Measurements from ENCODE around the gene DSCAML1. TPM values are rescaled to one million over a fixed set of nuclear protein-coding genes. Genes with fewer than 3 reads are reported as not detected.

DSCAML1 gene
- total RNA-seq, 1 experiment from 2014 or later: 0.15 TPM

DNA sequence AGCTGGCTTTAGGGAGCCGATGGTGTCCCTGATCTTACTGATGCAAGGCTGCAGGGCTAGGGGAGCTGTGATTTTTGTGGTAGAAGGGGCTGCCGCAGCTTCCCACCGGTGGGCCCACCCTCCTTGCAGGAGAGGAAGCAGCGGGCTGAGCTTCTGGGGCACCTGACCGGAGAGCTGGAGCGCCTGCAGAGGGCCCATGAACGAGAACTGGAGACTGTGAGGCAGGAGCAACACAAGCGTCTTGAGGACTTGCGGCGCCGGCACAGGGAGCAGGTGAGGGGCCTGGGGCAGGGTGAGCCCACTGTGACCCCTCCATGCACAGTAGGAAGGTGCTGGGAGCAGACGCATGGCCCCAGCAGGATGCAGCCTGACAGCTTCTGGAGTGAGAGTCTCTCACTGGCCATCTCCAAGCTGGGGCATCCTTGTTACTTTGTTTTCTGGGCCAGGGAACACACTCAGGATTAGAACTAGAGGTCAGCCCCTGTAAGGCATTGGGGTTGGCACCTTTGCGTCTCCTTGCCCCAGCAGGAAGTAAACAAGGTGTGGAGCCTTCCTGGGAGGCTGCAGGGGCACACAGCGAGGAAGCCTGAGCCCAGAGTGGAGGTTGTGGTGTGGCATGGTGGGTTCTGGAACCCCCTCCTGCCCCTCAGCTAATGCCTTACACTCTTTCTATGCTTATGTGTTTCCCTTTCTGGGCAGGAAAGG, 402.6 kb downstream of the DSCAML1 start:
- H3K27me3 Mint-ChIP-seq (ENCODE audit: low read depth): no peaks in the 10 kb centered on the region
- Histone ChIP-seq H3K18ac (ENCODE audit: insufficient read length, low read depth, low read length) (no peak overlapping the region), H4K91ac (ENCODE audit: insufficient read length, low read depth, low read length) (no peak overlapping the region), H3K79me2 (ENCODE audit: insufficient read depth, low read length) (no peaks in the 10 kb centered on the region), H4K8ac (replicated peaks; ENCODE audit: insufficient read length, low read depth, low read length) (no peak overlapping the region), H3K56ac (ENCODE audit: insufficient read length, low read depth, low read length) (no peak overlapping the region), H2BK15ac (ENCODE audit: low read depth, low read length) (no peak overlapping the region), H3K4me1 (ENCODE audit: insufficient read depth, low read length) (no peaks in the 10 kb centered on the region), H2BK20ac (ENCODE audit: low read depth, low read length, poor library complexity, severe bottlenecking) (no peak overlapping the region), H3K9ac (ENCODE audit: extremely low read depth, insufficient read length, low read length) (no peak overlapping the region), H4K20me1 (ENCODE audit: control insufficient read depth, insufficient read depth, insufficient read length) (no peaks in the 10 kb centered on the region), H3K9me3 (ENCODE audit: control insufficient read depth, low read depth, low read length) (no peaks in the 10 kb centered on the region), H3K4ac (ENCODE audit: low read depth, low read length) (no peak overlapping the region), H3T11ph (ENCODE audit: low read length) (no peak overlapping the region), H2AFZ (ENCODE audit: low read length) (no peak overlapping the region), H2AK5ac (ENCODE audit: insufficient read length, low read length) (no peak overlapping the region), H3K23ac (ENCODE audit: insufficient read length, low read depth, low read length) (no peak overlapping the region), H3K4me2 (ENCODE audit: insufficient read depth, insufficient read length, low read length) (no peak overlapping the region), H2BK5ac (ENCODE audit: insufficient read length, low read length) (no peak overlapping the region), H4K5ac (ENCODE audit: insufficient read length, low read depth, low read length) (no peak overlapping the region), H3K23me2 (ENCODE audit: insufficient read length, low read depth, low read length, poor library complexity, severe bottlenecking) (no peaks in the 10 kb centered on the region), H3K27me3 (ENCODE audit: insufficient read depth, low read length) (no peaks in the 10 kb centered on the region), H3K14ac (ENCODE audit: insufficient read depth, low read length) (no peak overlapping the region; the same call in 1 of the 2 replicates), H3K27ac (ENCODE audit: insufficient read length, low read depth, low read length) (no peak overlapping the region), H3K79me1 (ENCODE audit: insufficient read depth, low read depth, low read length, poor library complexity, severe bottlenecking) (no peaks in the 10 kb centered on the region), H2BK120ac (ENCODE audit: low read depth, low read length, poor library complexity, severe bottlenecking) (no peak overlapping the region), H2BK12ac (ENCODE audit: insufficient read length, low read depth, low read length) (no peak overlapping the region)
- WGBS (ENCODE audit: extremely low coverage, insufficient read length, low lambda C conversion rate): no CpG with 5 or more reads among the region's 14 CpGs
- TF ChIP-seq, protein P1, sequence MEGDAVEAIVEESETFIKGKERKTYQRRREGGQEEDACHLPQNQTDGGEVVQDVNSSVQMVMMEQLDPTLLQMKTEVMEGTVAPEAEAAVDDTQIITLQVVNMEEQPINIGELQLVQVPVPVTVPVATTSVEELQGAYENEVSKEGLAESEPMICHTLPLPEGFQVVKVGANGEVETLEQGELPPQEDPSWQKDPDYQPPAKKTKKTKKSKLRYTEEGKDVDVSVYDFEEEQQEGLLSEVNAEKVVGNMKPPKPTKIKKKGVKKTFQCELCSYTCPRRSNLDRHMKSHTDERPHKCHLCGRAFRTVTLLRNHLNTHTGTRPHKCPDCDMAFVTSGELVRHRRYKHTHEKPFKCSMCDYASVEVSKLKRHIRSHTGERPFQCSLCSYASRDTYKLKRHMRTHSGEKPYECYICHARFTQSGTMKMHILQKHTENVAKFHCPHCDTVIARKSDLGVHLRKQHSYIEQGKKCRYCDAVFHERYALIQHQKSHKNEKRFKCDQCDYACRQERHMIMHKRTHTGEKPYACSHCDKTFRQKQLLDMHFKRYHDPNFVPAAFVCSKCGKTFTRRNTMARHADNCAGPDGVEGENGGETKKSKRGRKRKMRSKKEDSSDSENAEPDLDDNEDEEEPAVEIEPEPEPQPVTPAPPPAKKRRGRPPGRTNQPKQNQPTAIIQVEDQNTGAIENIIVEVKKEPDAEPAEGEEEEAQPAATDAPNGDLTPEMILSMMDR (conservative IDR thresholded peaks at IDR 0.05): no peak
- no peak for DNase-seq
- H3K9me3 Mint-ChIP-seq: peaks cover 19 to 20% of the 10 kb centered on the region in 2 experiments
- no peaks in the 10 kb centered on the region for H3K4me1 Mint-ChIP-seq
- H3K4me3 Mint-ChIP-seq: no peak overlapping the region
- no peak overlapping the region for H3K27ac Mint-ChIP-seq
- H3K36me3 Mint-ChIP-seq (ENCODE audit: insufficient read depth in 1 of 3, low read depth in 3 of 3): peaks cover 46 to 76% (median 72%) of the 10 kb centered on the region in 3 experiments

Data from H9 (cell line).